ENCODE results near the gene LRRC41.
A peak's percentile ranks its signal among the peaks of the same experiment; 100 is the strongest.
"Not testable (repeated sequence)": the region's sequence is repeated elsewhere in the genome, so short reads cannot be mapped to it uniquely, and the experiment has no call there.

LRRC41 gene, protein sequence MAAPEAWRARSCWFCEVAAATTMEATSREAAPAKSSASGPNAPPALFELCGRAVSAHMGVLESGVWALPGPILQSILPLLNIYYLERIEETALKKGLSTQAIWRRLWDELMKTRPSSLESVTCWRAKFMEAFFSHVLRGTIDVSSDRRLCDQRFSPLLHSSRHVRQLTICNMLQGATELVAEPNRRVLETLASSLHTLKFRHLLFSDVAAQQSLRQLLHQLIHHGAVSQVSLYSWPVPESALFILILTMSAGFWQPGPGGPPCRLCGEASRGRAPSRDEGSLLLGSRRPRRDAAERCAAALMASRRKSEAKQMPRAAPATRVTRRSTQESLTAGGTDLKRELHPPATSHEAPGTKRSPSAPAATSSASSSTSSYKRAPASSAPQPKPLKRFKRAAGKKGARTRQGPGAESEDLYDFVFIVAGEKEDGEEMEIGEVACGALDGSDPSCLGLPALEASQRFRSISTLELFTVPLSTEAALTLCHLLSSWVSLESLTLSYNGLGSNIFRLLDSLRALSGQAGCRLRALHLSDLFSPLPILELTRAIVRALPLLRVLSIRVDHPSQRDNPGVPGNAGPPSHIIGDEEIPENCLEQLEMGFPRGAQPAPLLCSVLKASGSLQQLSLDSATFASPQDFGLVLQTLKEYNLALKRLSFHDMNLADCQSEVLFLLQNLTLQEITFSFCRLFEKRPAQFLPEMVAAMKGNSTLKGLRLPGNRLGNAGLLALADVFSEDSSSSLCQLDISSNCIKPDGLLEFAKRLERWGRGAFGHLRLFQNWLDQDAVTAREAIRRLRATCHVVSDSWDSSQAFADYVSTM

DNA sequence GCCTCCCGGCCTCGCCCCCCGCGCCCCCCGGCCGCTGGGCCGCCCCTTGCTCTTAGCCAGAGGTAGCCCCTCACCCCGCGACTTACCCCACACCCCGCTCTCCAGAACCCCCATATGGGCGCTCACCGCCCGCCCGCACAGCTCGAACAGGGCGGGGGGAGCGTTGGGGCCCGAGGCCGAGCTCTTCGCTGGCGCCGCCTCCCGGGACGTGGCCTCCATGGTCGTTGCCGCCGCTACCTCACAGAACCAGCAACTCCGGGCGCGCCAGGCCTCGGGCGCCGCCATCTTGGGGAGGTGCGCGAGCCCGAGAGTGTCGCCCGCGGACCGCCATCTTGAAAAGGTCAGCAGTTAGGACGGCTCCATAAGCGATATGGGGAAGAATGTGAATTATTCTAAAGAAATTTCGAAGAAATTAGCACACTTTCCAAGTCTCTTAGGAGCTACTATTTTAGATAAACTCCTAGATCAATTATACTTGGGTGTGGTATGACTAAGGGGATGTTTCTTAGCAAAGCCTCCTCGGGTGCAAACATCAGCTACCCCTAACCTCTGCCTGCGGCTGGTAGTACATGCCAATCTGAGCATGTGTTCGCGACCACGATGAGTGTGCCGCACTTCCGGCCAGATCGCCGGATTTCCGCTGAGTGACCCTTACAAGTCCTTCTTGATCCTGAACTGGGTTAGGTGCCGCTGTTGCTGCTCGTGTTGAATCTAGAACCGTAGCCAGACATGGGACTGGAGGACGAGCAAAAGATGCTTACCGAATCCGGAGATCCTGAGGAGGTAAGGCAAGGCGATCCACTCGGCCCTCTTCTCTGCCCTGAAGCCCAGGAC lies at the start of gene LRRC41, which contains the start of gene UQCRH:
Gene LRRC41 (minus strand): TSS at position 579 of the 834 bp plus-strand sequence. CDS start 294 bp downstream, at position 285.
Gene UQCRH (plus strand): TSS at position 661 of the 834 bp plus-strand sequence. CDS start 69 bp downstream, at position 730.
- peak; percentile 82 for DNase-seq (ENCODE audit: low read depth)

DNA sequence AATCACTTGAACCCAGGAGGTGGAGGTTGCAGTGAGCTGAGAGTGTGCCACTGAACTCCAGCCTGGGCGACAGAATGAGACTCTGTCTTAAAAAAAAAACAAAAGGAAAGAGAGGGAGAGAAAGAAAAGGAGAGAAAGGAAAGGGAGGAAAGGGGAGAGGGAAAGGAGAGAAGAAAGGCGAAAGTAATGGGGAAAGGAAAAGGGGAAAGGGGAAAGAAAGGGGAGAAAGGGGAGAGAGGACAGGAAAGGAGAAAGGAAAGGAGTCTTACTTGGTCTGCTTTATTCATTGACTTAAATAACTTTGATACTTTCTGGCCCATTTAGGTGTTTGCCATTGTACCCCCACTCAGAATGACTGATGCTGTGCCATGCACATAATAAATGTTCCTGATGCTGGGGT lies 48.9 kb upstream of the LRRC41 start:
- no peak for DNase-seq (ENCODE audit: low read depth)

DNA sequence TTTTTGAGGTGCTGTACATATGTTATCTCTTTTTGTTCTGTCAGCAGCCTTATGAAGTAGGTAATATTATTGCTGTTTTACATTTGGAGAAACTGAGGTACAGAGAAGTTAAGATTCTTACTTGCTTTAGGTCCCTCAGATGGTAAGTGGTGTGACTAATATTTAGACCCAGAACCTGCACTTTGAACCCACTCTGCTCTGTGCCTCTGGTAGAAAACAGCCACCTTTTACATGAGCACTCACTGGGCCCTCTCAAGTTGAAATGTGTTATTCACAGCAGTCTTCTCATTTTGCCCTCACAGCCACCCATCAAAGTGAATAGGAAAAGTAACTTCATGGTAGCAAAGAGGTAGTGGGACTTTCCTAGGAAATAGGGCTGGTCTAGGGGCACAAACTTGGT lies 41.9 kb upstream of the LRRC41 start:
- DNase-seq (ENCODE audit: low read depth): no peak

DNA sequence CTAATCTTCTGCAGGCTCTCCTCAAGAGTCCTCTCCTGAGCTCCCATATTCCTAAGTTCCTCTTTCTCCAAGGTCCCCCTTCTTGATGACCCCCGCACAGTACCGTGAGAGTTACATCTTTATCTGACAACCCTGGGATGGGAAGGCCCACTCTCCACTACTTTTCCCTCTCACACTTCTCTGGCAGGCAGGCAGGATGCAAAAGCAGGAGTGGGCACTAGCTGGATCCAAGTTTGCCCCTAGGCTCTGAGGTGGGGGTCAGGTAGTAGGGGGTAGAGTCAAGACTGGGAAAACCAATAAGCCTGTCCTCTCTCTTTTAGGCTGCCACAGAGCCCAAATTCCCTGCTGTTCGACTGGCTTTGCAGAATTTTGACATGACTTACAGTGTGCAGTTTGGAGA lies 41.1 kb upstream of the LRRC41 start:
- no peak for DNase-seq (ENCODE audit: low read depth)

DNA sequence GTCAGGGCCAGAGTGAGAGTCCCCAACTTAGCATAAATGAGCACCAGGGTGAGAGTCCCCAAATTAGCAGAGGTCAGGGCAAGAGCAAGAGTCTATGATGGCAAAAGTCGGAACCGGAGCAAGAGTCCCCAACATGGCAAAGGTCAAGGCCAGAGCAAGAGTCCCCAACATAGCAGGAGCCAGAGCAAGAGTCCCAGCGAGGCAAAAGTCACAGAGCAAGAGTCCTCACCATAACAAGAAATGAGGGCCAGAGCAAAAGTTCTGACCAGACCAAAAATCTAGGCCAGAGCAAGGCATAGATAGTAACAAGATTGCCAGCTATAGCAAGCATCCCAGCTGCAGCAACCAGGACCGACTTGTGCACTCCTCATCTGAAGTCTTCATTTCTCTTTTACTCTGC lies 40.3 kb upstream of the LRRC41 start:
- DNase-seq (ENCODE audit: low read depth): no peak

DNA sequence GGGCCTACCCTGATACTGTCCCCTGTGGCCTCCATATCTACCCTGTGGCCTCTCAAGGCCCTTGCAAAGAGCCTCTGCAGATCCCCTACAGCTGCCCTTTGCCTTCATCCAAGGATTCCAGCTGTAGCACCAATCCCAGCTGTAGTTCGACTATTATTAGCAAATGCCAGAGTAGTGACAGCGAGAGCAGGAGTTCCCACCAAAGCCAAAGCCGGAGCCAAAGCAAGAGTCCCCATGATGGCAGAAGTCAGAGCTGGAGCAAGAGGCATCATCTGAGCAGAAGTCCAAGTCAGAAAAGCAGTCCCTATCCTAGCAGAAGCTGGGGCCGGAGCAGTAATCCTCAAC lies 39.9 kb upstream of the LRRC41 start:
- no peak for DNase-seq (ENCODE audit: low read depth)

DNA sequence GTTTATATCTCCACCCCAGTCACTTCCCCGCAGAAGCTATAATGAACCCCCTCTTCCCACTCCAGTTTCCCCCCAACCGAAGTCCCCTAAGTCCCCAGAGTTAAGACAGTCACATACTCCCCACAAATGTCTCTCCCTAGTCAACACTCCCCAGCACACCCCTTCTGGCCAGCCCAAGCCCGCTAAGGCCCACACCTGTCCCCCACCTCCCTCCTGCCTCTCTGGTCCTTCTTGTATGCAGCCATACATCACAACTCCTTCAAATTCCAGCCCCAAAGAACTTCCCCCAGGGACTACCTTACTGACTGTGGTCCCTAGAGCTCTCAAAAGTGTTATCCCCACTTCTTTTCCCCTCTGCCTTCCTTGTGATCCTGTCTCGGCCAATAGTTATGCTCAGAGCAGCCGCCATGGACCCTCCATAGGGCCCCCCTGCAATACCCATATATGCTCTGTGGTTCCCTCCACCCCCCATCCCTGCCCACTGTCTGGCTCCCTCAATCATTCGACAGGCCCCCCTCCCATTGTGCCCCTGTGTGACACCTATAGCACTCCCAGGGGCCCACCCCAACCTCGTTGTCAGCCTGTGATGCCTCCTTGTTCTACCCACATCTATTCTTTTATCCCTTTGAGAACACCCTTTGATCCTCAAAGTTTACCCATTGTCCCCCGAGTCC lies 39.4 kb upstream of the LRRC41 start:
- DNase-seq (ENCODE audit: low read depth): no peak

DNA sequence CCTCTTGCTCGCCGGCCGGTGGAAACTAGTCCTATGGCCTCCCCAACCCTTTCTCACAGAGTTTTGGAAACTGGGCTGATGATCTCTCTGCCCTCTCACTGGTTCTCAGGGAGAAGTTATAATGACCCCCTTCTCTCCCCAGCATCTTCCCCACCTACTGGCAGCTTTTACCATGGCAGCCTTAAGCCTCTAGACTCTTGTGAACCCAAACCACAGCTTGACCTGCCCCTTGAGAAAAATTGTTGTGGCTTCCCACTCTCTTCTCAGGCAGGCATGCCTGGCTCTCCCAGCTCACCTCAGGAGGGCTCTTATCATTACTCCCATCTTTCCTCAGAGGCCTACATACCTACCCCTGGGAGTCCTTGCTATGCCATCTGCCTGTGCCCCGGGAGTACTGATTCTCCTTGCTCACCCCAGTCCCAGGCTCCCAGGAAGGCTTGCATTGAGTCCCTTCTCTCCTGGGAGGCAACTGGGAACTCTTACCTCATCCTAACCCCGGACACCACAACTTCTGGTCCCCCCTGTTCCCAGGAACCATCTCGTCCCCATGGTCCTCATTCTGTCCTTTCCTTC lies 38.8 kb upstream of the LRRC41 start:
- no peak for DNase-seq (ENCODE audit: low read depth)

DNA sequence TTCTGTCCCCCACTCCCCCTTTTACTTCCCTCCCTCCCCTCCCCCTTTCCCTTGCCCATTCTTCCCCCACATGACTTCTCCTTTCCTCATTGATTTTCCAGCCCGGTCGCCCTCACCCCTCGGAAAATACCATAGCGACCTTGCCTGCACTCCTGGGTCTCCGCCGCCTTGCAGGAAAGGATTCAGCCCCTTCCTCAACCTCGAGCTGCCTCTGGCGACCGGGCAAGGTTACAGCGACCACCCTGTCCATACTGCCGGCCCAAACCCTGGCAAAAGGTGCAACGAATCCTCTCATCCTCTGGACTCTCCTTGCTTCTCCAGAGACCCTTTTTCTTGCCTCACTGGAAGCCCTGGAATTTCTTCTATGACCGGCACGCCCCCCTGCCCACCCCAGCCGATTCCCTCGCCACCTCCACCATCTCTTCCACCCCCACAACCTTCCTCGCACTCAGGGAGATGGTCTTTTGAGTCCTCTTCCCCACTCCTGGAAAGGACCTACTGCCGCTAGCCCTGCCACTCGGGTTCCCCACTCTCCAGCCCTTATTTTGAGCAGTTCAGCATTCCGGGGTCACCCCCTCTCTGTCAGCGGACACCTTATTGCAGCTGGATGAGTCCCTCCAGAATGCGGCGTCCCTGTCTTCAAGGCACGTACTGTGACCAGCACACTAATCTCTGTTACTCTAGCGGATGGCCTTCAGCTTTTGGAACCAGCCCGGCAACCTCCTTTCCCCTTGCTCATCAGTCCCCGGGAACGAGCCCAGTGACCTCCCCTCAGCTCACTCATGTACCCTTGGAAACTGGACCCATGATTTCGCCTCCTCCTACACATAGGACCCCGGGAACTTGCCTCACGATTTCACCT lies 38.0 kb upstream of the LRRC41 start:
- DNase-seq (ENCODE audit: low read depth): no peak

DNA sequence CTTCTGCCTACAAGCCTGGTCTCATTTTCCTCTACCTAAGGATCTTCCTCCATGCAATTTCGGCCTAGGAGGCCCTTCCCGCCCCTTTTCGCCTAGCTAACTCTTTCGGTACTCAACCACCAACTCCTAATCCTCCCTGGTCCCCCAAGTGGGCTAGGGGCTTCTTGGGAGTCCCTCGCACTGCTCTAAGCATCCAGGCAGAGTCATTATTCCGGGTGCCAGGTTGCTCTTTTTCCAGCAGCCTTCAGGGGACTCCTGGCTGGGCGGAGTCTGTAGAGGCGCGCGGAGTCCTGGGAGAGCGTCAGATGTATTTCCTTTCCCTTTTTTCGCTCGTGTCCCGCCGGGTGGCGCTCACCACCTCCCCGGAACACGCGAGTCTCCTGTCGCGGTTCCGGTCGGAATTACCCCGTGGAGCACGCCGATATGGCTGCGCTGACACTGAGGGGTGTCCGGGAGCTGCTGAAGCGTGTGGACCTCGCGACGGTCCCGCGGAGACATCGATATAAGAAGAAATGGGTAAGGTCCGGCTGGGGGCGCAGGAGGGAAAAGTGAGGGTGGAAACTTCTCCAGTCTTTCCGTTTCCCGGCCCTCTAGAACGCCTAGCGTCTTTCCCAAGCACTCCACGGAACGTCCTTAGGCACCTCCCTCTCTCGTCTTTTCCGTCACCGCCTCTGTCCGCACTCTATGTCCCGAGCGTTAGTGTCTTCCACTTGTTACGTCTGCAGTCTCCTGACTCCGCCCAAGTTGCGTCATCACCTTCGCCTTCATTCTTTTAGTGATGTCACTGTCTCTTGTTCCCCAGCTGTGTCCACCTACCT lies 37.2 kb upstream of the LRRC41 start, which contains the start of gene NSUN4:
Gene NSUN4 (plus strand): TSS at position 404 of the 818 bp plus-strand sequence. CDS start 20 bp downstream, at position 424.
- DNase-seq (ENCODE audit: low read depth): peak; percentile 65

DNA sequence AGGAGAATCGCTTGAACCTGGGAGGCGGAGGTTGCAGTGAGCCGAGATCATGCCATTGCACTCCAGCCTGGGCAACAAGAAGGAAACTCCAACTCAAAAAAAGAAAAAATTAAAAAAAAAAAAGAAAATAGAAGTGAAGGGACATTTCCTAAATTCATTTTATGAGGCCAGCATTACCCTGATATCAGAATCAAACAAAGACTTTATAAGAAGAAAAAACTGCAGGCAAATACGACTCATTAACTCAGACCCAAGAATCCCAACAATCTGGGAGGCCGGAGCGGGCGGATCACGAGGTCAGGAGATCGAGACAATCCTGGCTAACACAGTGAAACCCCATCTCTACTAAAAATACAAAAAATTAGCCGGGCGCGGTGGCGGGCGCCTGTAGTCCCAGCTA lies 34.0 kb upstream of the LRRC41 start:
- DNase-seq (ENCODE audit: low read depth): not testable (repeated sequence)

DNA sequence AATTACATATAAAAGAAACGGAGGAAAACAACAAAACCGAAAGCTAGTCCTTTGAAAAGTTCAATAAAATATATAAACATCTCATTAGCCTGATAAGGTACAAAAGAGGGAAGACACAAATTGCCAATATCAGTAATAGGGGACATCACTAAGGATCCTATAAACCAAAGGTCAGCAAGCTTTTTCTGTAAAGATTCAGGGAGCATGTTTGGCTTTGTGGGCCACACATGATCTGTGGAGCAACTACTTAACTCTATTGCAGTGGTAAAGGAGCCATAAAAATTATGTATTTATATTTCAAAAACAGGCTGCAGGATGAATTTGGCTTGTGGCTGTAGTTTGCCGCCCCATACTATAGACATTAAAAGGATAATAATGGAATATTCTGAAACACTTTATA lies 31.7 kb upstream of the LRRC41 start:
- DNase-seq (ENCODE audit: low read depth): no peak

DNA sequence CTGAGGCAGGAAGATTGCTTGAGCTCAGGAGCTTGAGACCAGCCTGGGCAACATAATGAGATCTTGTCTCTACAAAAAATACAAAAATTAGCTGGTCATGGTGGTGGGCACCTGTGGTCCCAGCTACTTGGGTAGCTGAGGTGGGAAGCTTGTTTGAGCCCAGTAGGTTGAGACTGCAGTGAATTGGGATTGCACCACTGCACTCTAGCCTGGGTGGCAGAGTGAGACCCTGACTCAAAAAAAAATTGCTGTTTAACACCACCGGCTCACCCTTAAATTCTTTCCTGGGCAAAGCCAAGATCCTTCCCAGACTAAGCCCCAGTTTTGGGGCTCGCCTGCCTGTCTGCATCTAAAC lies 30.6 kb upstream of the LRRC41 start:
- no peak for DNase-seq (ENCODE audit: low read depth)

DNA sequence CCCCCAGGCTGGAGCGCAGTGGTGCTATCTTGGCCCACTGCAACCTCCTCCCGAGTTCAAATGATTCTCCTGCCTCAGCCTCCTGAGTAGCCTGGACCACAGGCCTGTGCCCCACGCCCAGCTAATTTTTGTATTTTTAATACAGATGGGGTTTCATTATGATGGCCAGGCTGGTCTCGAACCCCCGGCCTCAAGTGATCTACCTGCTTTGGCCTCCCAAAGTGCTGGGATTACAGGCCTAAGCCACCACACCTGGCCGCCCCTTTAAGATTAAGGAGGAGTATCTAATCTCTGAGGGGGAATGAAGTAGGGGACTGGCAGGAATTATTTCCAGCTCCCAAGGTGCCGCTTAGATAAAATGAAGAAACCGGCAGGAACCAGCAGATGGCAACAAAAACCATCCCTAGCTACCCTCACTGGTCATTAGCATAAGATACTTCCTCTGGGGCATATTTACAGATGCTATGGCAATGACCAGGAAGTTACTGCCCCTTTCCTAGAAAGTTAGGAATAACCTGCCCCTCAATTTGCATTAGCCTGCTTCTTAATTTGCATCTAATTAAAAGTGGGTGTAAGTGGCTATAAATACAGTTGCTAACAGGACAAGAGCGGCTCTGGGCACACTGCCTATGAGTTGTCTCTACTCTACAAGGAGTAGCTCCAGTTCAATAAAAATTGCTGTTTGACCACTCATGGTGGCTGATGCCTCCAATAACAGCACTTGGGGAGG lies 30.0 kb upstream of the LRRC41 start:
- no peak for DNase-seq (ENCODE audit: low read depth)

DNA sequence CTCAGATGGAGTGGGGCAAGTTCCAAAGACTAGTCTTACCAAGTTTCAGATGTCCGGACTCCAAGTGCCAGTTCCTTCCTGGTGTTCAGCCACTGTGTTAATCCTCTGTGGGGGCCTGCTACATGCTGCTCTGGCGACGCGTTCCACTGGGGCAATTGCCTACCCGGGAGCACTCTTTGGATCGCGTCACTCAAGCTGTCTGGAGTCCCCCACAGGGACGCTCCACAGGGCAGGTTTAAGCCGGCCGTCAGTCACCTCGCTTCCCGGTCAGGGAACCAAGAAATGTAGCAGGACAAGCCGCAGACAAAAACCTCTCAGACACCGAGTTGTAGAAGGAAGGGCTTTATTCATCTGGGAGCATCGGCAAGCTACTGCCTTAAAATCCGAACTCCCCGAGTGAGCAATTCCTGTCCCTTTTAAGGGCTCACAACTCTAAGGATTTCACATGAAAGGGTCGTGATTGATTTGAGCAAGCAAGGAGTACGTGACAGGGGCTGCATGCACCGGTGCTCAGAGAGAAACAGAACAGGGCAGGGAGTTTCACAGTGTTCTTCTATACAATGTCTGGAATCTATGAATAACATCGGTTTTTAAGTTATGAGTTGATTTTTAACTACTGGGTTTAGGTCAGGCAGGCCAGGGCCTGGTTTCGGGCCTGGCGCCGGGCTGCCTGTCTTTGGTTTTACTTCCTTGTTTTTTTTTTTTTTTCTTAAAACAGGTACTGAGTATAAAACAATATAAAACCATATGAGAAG lies 28.5 kb upstream of the LRRC41 start:
- DNase-seq (ENCODE audit: low read depth): not testable (repeated sequence)

DNA sequence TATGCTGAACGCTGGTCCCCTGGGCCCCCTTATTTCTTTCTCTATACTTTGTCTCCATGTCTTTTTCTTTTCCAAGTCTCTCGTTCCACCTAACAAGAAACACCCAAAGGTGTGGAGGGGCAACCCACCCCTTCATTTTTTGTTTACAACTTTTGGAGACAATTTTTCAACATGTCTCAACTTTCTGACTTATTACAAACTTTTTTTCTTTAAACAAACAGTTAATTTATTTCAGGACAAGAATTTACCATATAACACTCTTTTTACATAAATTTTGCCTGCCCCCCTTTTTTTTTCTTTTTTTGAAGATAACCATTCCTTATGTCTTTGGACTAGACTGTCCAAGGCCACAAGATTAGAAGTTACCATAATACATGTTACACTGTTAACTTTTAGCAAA lies 27.0 kb upstream of the LRRC41 start:
- not testable (repeated sequence) for DNase-seq (ENCODE audit: low read depth)

DNA sequence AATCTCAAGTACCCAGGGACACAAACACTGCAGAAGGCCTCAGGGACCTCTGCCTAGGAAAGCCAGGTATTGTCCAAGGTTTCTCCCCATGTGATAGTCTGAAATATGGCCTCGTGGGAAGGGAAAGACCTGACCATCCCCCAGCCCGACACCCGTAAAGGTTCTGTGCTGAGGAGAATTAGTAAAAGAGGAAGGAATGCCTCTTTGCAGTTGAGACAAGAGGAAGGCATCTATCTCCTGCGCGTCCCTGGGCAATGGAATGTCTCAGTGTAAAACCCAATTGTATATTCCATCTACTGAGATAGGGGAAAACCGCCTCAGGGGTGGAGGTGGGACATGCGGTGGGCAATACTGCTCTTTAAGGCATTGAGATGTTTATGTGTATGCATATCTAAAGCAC lies 26.4 kb upstream of the LRRC41 start:
- DNase-seq (ENCODE audit: low read depth): not testable (repeated sequence)

DNA sequence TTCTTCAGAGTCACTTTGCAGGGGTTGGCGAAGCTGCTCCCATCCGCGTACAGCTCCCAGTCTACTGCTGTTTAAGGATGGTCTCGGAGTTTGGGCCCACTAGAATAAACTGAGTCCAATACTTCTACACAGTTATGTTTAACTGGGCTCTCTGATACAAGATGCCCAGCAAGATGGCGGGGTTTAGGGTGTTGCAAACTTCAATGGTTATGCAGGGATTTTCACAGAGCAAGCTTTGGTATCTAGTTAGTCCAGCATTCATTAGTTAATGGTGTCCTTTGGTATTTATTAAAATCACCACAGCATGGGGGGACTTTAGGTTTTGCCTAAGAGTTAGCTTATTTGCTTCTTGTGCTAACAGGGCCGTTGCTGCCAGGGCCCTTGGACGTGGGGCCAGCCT lies 24.8 kb upstream of the LRRC41 start:
- not testable (repeated sequence) for DNase-seq (ENCODE audit: low read depth)

Measured in stimulated activated CD8-positive, alpha-beta memory T cell treated with anti-CD3 and anti-CD28 coated beads, Interleukin-7, amount 100 ng/mL, for 24 hours (primary cell).